ENCODE data around the gene DNAH8. TPM values are rescaled to one million over a fixed set of nuclear protein-coding genes. Genes with fewer than 3 reads are reported as not detected.

The DNAH8 gene
- total RNA-seq (0.50 TPM), polyA plus RNA-seq (ENCODE audit: insufficient read depth, low read depth, low replicate concordance) (not detected)
- long read RNA-seq, donor 1, result 0 reads
- long read RNA-seq, donor 2, result 0 reads
- long read RNA-seq, donor 3, result 0 reads
- long read RNA-seq, donor 4, result 0 reads
- long read RNA-seq, donor 5, result 0 reads
- long read RNA-seq, donor 6, result 0 reads
- long read RNA-seq, donor 7, result 0 reads
- long read RNA-seq, donor 8, result 0 reads
- long read RNA-seq, donor 9, result 0 reads
- long read RNA-seq, donor 10, result 0 reads

DNA sequence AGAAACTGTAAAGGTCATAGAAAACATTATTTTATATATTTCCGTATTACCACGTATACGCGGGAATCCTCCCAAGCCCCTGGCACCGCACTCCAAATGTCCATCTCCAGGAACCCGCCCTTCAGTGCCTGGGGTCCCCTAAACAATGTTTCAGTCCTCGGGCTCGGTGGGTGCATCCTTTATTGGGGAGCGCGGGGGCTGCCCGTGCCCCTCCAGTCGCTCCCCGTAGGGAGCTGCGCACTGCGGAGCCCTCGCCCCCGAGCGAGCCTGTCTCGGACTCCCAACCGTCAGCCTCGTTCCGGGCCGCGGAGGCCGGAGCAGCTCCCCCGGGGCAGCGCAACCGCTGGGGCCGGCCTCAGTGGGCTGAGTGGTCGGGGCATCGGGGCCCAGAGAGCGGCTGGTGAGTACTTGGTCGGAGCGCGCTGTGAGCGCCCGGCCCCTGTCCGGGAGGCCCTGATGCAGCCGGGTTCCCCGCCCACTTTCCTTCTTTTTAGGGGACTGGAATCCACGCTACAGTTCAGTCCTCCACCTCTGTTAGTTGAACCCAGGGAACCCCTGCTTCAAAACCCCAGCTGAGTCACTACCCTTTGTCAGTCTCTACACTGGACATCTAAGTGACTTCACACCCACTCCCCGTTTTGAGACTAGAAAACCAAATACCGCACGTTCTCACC lies at the start of gene DNAH8:
DNAH8 (plus strand) TSS at position 296 of the 674 bp plus-strand sequence. CDS start 7,499 bp downstream, outside the sequence.
- FAIRE-seq (no peak), DNase-seq (peak in 4 of 5 donors; percentile 12 to 70 (median 24))
- Histone ChIP-seq H3K27me3 (ENCODE audit: control insufficient read depth, insufficient read depth, low read length) (peaks cover 10% of the 10 kb centered on the region), H3K4me3 (ENCODE audit: low read length in 3 of 3) (peak within 1 kb of the TSS in 1 of 3 donors; percentile 11), H3K9ac (ENCODE audit: low read length in 3 of 3) (no peak within 1 kb of the TSS), H3K9me3 (ENCODE audit: control insufficient read depth in 2 of 3, insufficient read depth in 1 of 3, low read length in 3 of 3) (no peaks in the 10 kb centered on the region), H3K27ac (ENCODE audit: low read depth in 2 of 2, low read length in 2 of 2) (no peak within 1 kb of the TSS), H3K4me1 (ENCODE audit: control insufficient read depth in 2 of 3, insufficient read depth in 2 of 3, low read depth in 1 of 3, low read length in 3 of 3) (no peaks in the 10 kb centered on the region), H3K36me3 (ENCODE audit: control insufficient read depth in 2 of 3, insufficient read depth in 3 of 3, low read length in 3 of 3) (no peaks in the 10 kb centered on the region)
- TF ChIP-seq, protein P1, sequence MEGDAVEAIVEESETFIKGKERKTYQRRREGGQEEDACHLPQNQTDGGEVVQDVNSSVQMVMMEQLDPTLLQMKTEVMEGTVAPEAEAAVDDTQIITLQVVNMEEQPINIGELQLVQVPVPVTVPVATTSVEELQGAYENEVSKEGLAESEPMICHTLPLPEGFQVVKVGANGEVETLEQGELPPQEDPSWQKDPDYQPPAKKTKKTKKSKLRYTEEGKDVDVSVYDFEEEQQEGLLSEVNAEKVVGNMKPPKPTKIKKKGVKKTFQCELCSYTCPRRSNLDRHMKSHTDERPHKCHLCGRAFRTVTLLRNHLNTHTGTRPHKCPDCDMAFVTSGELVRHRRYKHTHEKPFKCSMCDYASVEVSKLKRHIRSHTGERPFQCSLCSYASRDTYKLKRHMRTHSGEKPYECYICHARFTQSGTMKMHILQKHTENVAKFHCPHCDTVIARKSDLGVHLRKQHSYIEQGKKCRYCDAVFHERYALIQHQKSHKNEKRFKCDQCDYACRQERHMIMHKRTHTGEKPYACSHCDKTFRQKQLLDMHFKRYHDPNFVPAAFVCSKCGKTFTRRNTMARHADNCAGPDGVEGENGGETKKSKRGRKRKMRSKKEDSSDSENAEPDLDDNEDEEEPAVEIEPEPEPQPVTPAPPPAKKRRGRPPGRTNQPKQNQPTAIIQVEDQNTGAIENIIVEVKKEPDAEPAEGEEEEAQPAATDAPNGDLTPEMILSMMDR (IDR thresholded peaks at IDR 0.05; ENCODE audit: borderline replicate concordance, extremely low read depth, insufficient read depth), result no peak
- intact Hi-C loops (cut with DNase I), result no loop called here

DNA sequence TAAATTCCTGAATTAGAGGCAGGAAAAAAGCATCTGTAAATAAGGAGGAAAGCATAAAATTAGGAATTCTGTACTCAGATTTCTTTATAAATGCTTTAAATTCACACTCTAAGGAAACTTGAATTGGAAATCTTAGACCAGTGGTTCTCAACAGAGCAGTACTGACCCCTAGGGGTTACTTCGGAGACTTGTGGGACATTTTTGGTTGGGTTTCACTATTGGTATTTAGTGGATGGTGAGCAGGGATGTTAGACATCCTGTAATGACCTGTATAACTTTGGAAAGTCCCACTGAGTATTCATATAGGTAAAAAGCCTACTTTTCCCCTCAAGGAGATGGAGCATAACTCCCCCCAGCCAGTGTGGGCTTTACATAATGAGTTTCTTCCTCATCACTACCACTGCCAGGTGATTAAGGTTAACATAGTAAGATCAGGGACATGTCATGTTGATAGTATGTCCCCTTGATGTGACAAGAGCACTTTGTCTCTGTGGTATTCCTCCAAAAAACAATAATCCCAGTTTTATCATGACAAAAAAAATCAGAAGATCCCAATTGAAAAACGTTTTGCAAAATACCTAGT lies 43.1 kb upstream of the DNAH8 start:
- Histone ChIP-seq H3K9me3 (ENCODE audit: control insufficient read depth in 2 of 3, insufficient read depth in 1 of 3, low read length in 3 of 3) (no peaks in the 10 kb centered on the region), H3K9ac (ENCODE audit: low read length in 3 of 3) (no peak overlapping the region), H3K27ac (ENCODE audit: low read depth in 2 of 2, low read length in 2 of 2) (no peak overlapping the region), H3K4me1 (ENCODE audit: control insufficient read depth in 2 of 3, insufficient read depth in 2 of 3, low read depth in 1 of 3, low read length in 3 of 3) (no peaks in the 10 kb centered on the region), H3K36me3 (ENCODE audit: control insufficient read depth in 2 of 3, insufficient read depth in 3 of 3, low read length in 3 of 3) (peaks cover 3 to 9% (median 4%) of the 10 kb centered on the region in 3 donors), H3K4me3 (ENCODE audit: low read length in 3 of 3) (no peak overlapping the region), H3K27me3 (ENCODE audit: control insufficient read depth, insufficient read depth, low read length) (no peaks in the 10 kb centered on the region)
- FAIRE-seq (peak; percentile 73), DNase-seq (peak in 3 of 5 donors; percentile 14 to 70 (median 63))
- intact Hi-C loops (cut with DNase I), result no loop called here
- TF ChIP-seq, protein P1 (IDR thresholded peaks at IDR 0.05; ENCODE audit: borderline replicate concordance, extremely low read depth, insufficient read depth), result peak; percentile 40

GRCh38 chr6:38673397-38674165 lies 41.5 kb upstream of the DNAH8 start:
- no peak for FAIRE-seq
- H3K27ac ChIP-seq (ENCODE audit: low read depth in 2 of 2, low read length in 2 of 2), result no peak overlapping the region

More at GRCh38 chr6:38673397-38674165, 41.5 kb upstream of the DNAH8 start:
- Histone ChIP-seq H3K4me3 (ENCODE audit: low read length in 3 of 3) (no peak overlapping the region), H3K36me3 (ENCODE audit: control insufficient read depth in 2 of 3, insufficient read depth in 3 of 3, low read length in 3 of 3) (peaks cover 3 to 9% (median 4%) of the 10 kb centered on the region in 3 donors), H3K9me3 (ENCODE audit: control insufficient read depth in 2 of 3, insufficient read depth in 1 of 3, low read length in 3 of 3) (no peaks in the 10 kb centered on the region), H3K27me3 (ENCODE audit: control insufficient read depth, insufficient read depth, low read length) (no peaks in the 10 kb centered on the region), H3K4me1 (ENCODE audit: control insufficient read depth in 2 of 3, insufficient read depth in 2 of 3, low read depth in 1 of 3, low read length in 3 of 3) (no peaks in the 10 kb centered on the region), H3K9ac (ENCODE audit: low read length in 3 of 3) (no peak overlapping the region)
- intact Hi-C loops (cut with DNase I), result no loop called here
- TF ChIP-seq, protein P1 (IDR thresholded peaks at IDR 0.05; ENCODE audit: borderline replicate concordance, extremely low read depth, insufficient read depth), result no peak
- DNase-seq, result no peak

Data from kidney (tissue), 22 donors.